ENCODE measurements around the gene KCTD1.

Gene KCTD1

DNA sequence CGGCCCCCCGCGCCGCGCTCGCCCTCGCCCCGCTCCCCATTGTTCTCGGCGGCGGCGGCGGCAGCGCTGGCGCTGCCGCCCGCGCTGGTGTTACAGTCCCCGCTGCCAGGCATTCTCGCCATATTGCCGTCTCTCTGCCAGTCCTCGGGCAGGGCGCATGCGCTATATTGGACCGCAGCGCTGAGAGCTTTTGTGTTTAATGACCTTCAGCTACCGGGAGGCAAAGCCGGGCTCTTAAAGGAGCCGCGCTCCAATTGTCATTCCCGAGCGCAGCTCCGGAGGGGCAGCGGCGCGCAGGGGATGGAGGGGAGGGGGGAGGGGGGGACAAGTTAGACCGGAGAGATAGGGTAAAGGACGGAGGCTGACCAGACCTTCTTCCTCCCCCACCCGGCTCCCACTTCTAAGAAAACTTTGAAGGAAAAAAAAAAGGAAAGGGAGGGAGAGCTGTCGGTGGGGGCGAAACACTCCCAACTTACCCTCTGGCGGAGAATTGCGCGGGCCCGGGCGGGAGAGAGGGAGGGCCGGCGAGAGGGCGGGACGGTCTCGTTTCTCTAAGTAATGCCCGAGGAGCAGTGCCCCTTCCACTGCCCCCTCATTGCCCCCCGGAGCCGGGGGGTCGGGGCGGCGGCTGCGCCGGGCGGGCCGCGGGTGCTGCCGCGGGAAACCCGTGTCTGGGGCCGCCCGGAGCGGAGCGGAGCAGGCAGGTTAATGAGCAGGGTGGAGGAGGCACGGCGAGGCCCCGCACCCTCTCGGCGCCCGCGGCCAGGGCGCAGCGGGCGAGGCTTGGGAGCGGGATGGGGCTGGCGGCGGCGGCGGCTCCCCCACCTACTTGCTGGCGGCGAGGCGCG lies at the start of gene KCTD1:
TSS of gene KCTD1 (minus strand) at position 139 of the 848 bp plus-strand sequence. CDS start at position 122, 17 bp downstream.
- peak; percentile 67 to 70 for DNase-seq (ENCODE audit: low read depth in 2 of 2)

GRCh38 chr18:26593365-26594320 lies 45.3 kb upstream of the KCTD1 start:
- no peak for DNase-seq (ENCODE audit: low read depth in 2 of 2)

- DNase-seq (ENCODE audit: low read depth in 2 of 2), result no peak
Measured at GRCh38 chr18:26584745-26585144, 36.4 kb upstream of the KCTD1 start.

GRCh38 chr18:26579941-26580618 lies 31.7 kb upstream of the KCTD1 start:
- DNase-seq (ENCODE audit: low read depth in 2 of 2), result no peak

DNA sequence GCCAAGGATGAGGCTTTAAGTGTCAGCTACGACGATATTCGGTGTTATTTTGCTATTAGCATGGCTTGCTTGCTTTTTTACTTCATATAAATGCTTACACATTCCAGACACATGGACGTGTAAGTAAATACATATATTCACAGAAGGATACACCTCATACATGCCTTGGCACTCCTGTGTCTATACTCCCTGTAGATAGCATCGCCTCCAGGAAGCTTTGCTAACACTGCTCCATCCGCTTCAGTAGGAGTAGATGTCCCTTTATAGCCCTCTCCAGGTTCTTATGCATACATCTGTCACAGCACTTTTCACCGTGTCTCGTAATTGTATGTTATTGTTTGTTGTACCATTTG lies 27.5 kb upstream of the KCTD1 start:
- no peak for DNase-seq (ENCODE audit: low read depth in 2 of 2)

DNA sequence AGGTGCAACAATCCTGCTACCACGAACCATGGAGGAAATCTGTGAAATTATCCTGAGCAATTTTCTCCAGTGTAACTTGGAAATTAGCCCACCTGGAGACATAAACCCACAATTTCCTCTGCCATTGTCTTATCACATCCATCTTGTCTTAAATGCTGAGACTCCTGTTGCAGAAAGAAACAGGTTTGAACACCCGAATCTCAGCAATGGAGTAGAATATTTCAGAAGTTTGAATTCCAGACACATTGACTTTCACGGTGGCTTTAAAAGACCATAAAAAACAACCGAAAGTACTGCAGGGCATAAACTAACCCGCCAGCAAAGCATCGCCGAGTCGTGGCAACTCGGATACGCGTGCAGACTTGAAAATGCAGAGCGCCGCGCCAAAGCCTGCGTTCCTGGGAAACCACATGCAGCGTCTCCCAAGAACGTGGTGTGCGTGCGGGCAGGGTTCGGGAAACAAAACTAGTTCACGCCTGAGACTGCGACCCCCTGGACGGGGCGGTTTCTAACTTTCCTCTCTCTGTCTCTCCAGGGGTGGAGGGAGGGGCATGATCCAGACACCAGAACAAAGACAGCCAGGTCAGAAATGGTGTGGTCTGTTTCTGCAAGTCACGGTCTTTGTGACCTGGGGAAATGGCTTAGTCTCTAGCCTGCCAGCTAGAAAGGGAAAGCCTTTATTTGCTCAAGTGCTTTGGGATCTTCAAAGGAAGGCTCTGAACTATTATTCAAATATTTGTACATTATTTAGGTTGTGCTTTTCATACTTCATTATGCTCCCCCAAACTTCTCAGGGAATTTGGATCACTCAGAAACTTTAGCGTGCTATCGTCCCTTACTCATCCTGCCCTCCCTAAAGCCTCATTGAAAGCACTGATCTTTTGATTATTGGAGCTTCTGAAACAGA lies 26.9 kb upstream of the KCTD1 start:
- DNase-seq (ENCODE audit: low read depth in 2 of 2), result no peak

DNA sequence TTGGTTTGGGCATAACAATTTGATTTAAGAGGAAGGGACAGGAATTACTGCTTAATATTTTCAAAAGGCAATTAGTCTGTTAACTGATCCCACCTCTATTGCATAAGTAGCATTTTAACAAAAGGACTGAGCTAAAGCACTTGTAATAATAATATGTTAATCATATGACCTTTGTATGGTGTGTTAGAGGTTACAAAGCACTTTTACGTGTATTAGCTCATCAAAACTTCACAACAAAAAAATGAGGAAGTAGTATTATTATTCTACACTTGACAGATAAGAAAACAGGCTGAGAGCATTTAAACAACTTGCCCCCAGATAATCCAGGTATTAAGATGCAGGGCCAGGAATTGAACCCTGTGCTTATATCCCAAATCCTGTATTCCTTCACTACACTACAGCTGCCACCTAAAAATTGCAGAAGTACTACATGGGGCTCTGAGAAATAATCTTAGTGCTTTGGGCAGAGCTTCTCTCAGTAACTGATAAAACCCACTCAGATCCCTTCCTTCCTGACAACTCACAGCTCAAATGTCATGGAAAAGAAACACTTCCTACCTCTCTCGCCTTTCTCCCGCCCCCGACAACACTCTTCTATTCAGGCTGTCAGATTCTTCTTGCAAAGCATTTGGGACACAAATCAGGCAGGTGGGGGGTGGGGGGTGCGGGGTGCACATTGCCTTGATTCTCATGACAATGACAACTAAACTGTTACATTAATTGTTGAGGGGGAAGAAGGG lies 20.7 kb upstream of the KCTD1 start:
- no peak for DNase-seq (ENCODE audit: low read depth in 2 of 2)

- no peak for DNase-seq (ENCODE audit: low read depth in 2 of 2)
Measured at GRCh38 chr18:26568513-26568912, 20.2 kb upstream of the KCTD1 start.

DNA sequence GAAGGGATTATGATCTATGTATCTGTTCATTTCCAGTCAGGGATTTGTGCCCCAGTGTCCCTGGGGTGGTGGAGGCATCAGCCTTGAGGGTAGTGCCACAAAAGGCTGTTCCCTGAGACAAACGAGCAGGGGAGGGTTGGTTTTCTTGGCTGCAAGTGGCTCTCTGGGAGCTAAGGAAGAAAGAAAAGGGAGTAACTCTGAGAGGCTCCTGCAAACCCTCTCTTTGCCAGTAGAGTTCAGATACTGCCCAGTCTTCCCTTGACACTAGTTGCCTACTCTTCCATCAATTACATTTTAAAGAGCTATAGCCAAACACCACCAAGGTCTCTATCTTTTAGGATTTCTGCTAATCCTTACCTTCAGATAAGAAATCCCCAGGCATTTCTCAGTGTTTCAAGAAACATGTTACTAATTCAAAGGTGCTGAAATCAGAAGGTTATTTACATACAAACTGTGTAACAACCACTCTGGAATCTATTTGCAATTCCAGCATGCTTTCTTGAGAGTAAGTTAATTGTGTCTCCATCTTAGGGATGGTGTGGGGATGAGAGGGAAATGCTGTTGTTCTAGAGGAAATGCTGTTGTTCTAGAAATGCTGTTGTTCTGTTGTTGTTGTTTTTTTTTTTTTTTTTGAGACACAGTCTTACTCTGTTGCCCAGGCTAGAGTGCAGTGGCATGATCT lies 18.7 kb upstream of the KCTD1 start:
- no peak for DNase-seq (ENCODE audit: low read depth in 2 of 2)

GRCh38 chr18:26565514-26565913 lies 17.2 kb upstream of the KCTD1 start:
- DNase-seq (ENCODE audit: low read depth in 2 of 2), result no peak

GRCh38 chr18:26563024-26563423 lies 14.7 kb upstream of the KCTD1 start:
- no peak for DNase-seq (ENCODE audit: low read depth in 2 of 2)

GRCh38 chr18:26562568-26562967 lies 14.2 kb upstream of the KCTD1 start:
- DNase-seq (ENCODE audit: low read depth in 2 of 2), result no peak

DNA sequence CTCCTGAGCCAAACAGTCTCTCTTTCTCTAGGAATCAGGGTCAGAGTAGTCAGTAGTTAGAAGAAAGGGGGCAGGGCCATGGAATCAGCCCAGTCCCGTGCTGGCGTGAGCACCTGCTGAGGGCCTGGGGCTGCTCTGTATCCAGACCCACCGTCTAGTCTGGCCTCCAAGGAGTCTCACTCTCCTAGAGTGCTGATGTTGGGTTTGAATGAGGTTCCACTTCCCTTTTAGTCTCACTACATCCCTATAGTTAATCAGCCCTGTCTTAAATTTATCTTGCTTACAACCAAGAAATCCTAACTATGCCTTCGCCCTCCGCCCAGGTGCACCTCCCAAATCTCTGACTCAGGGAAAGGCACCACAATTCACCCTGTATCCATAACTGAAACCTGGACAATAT lies 13.4 kb upstream of the KCTD1 start:
- DNase-seq (ENCODE audit: low read depth in 2 of 2), result no peak

DNA sequence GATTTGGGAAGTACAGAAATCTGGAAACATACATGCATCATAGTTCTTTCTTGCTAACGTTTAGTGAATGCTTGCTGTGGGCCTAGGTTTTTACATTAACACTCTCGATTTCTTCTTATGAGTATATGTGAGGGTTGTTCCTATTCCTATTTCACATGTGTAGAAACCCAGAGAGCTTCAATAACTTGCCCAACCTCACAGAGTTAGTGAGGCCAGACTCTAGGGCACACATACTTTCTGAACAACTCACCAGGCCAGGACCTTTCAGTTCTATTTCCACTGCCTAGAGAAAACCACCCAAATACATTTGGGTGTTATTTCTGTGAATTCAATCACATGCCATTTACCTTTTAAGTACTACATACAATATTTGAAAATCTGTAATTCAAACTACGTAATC lies 8.2 kb upstream of the KCTD1 start:
- DNase-seq (ENCODE audit: low read depth in 2 of 2), result no peak

DNA sequence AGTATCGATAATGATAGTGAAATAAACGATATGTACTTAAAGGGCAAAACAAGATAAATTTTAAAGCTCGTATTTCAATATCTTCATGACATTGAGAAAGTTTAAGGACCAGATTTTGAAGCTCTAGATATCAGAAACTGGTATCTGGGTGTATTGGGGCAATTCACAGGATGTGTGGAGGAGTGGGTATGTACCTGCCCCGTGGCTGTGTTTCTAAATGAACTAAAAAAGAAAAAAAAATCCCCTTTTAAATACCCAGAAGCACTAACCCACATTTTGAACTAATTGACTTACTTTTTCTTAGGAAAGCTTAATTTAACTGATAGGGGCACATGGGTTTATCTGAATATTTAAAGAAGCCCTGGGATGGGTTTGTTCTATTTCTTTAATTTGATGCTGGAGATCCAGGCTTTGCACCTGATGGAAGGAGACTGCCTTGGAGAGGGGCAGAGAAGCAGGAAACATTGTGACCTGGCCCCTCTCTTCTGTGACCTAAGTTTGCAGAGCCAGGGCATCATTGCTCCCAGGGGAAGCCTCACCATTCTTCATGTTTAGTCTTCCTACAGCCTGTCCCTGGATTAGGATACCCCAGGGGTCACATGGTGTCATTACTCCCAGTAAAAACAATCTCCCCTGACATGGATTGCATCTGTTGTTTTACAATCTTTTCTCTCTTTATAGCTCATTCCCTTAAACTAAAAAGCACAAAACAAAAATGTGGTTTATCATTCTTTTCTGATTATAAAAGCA lies 7.6 kb upstream of the KCTD1 start:
- DNase-seq (ENCODE audit: low read depth in 2 of 2), result no peak

- DNase-seq (ENCODE audit: low read depth in 2 of 2), result no peak
Measured at GRCh38 chr18:26553943-26554342, 5.6 kb upstream of the KCTD1 start.

GRCh38 chr18:26551695-26552081 lies 3.3 kb upstream of the KCTD1 start:
- no peak for DNase-seq (ENCODE audit: low read depth in 2 of 2)

GRCh38 chr18:26550998-26551694 lies 2.8 kb upstream of the KCTD1 start:
- DNase-seq (ENCODE audit: low read depth in 2 of 2), result no peak
